Osteoblast (primary cell): ENCODE results near the gene DIAPH2. TPM values are rescaled to one million over a fixed set of nuclear protein-coding genes. Genes with fewer than 3 reads are reported as not detected.

Source experiments
- DNase-seq: peaks from one replicate; pipeline ENCODE4 v3.0.0; 2011; ENCODE audit warnings: low spot score, mixed read lengths; ENCODE audit not compliant: insufficient read length; ENCODE audit errors: missing footprints
- H2AFZ ChIP-seq: 2 replicates; pipeline ENCODE4 v1.6.0; 2011; ENCODE audit warnings: mild to moderate bottlenecking, low read length
- H3K27ac ChIP-seq: 2 replicates; pipeline ENCODE4 v1.5.1; 2011; ENCODE audit warnings: mild to moderate bottlenecking, low read depth, low read length, moderate library complexity
- H3K27me3 ChIP-seq: 2 replicates; pipeline ENCODE4 v1.6.0; 2012; ENCODE audit warnings: mild to moderate bottlenecking, control low read depth, inconsistent platforms, low read length, moderate library complexity; ENCODE audit not compliant: insufficient read depth
- H3K36me3 ChIP-seq: 2 replicates; pipeline ENCODE4 v1.5.1; 2011; ENCODE audit warnings: mild to moderate bottlenecking, low read length, control low read depth, moderate library complexity; ENCODE audit not compliant: insufficient read depth
- H3K4me1 ChIP-seq: 2 replicates; pipeline ENCODE4 v1.5.1; 2011; ENCODE audit warnings: mild to moderate bottlenecking, low read length, control low read depth, moderate library complexity; ENCODE audit not compliant: insufficient read depth
- H3K4me2 ChIP-seq: 2 replicates; pipeline ENCODE4 v1.6.0; 2011; ENCODE audit warnings: mild to moderate bottlenecking, low read length; ENCODE audit not compliant: insufficient read depth
- H3K4me3 ChIP-seq: fragments of 200-600 bp; sonication (generic); 3 replicates; pipeline ENCODE4 v1.5.1; 2012; ENCODE audit warnings: mild to moderate bottlenecking, low read length, inconsistent platforms; ENCODE audit not compliant: insufficient read depth
- H3K79me2 ChIP-seq: 2 replicates; pipeline ENCODE4 v1.6.0; 2012; ENCODE audit warnings: mild to moderate bottlenecking, low read length, control low read depth, inconsistent platforms; ENCODE audit not compliant: insufficient read depth
- H3K9me3 ChIP-seq: 2 replicates; pipeline ENCODE4 v1.5.1; 2011; ENCODE audit warnings: low read depth, low read length, control low read depth
- H4K20me1 ChIP-seq: 2 replicates; pipeline ENCODE4 v1.6.0; 2012; ENCODE audit warnings: mild to moderate bottlenecking, low read length, control low read depth; ENCODE audit not compliant: insufficient read depth
- total RNA-seq: library from RNA; depleted of rRNA; stranded (reverse); fragments of >200 nt; gene quantifications from 2 replicates; pipeline ENCODE4 v1.2.3, GENCODE V29; 2012
- TF ChIP-seq, protein P1 (sequence below): IDR thresholded peaks from 2 replicates; pipeline ENCODE4 v1.5.1; 2011; ENCODE audit warnings: mild to moderate bottlenecking, low read depth, low read length, moderate library complexity; ENCODE audit errors: extremely low read depth

Gene DIAPH2
- total RNA-seq, 1 donor: 21.0 TPM

DNA sequence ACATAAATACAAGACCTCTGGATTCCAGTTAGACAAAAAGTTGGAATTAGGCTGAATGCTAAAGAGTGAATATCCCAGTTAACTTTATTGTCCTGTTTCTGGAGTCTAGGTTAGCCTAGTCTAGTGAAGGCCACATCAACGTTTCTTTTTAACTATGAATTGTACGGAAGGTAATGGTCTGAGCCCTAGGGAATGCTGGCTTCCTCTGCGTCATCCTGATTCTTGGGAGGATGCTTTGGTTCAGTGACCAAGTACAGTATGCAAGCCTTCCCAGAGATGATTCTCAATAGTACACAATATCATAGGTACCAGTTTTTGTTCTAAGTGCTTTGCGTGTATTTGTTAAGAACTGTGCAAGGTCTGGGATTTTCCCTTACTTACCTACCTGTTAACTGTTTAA is 11.8 kb downstream of the DIAPH2 start:
- H3K9me3 ChIP-seq: no peaks in the 10 kb centered on the region
- no peaks in the 10 kb centered on the region for H3K4me1 ChIP-seq
- no peak overlapping the region for H3K27ac ChIP-seq
- no peaks in the 10 kb centered on the region for H3K27me3 ChIP-seq
- TF ChIP-seq, protein P1, sequence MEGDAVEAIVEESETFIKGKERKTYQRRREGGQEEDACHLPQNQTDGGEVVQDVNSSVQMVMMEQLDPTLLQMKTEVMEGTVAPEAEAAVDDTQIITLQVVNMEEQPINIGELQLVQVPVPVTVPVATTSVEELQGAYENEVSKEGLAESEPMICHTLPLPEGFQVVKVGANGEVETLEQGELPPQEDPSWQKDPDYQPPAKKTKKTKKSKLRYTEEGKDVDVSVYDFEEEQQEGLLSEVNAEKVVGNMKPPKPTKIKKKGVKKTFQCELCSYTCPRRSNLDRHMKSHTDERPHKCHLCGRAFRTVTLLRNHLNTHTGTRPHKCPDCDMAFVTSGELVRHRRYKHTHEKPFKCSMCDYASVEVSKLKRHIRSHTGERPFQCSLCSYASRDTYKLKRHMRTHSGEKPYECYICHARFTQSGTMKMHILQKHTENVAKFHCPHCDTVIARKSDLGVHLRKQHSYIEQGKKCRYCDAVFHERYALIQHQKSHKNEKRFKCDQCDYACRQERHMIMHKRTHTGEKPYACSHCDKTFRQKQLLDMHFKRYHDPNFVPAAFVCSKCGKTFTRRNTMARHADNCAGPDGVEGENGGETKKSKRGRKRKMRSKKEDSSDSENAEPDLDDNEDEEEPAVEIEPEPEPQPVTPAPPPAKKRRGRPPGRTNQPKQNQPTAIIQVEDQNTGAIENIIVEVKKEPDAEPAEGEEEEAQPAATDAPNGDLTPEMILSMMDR: no peak
- H2AFZ ChIP-seq: no peak overlapping the region
- H3K4me3 ChIP-seq: no peak overlapping the region
- H3K4me2 ChIP-seq: no peak overlapping the region
- no peak for DNase-seq
- H3K36me3 ChIP-seq: no peaks in the 10 kb centered on the region
- no peaks in the 10 kb centered on the region for H4K20me1 ChIP-seq
- no peaks in the 10 kb centered on the region for H3K79me2 ChIP-seq

DNA sequence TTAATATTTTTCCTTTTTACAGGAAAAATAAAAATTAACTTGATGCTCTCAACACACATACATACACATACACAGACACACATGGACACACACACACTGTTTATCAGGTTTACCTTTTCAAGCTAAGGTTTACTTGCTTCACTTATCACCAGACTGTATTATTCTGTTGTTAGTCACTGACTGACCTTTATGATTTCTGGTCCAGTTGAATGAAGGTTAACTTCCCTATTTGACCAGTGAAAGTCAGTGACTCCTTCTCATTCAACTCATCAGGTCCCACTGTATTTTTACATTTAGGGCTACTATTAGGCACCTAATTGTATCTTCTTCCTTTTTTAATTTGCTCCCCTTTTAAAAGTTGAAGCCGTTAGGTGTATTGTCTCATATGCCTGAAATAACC is 16.0 kb downstream of the DIAPH2 start:
- Histone ChIP-seq H3K36me3 (no peaks in the 10 kb centered on the region), H2AFZ (no peak overlapping the region), H3K4me2 (no peak overlapping the region), H3K4me3 (no peak overlapping the region), H3K4me1 (no peaks in the 10 kb centered on the region), H3K27ac (no peak overlapping the region), H3K27me3 (no peaks in the 10 kb centered on the region), H4K20me1 (no peaks in the 10 kb centered on the region), H3K9me3 (no peaks in the 10 kb centered on the region), H3K79me2 (peaks cover 3% of the 10 kb centered on the region)
- DNase-seq: no peak
- TF ChIP-seq, protein P1: no peak

DNA sequence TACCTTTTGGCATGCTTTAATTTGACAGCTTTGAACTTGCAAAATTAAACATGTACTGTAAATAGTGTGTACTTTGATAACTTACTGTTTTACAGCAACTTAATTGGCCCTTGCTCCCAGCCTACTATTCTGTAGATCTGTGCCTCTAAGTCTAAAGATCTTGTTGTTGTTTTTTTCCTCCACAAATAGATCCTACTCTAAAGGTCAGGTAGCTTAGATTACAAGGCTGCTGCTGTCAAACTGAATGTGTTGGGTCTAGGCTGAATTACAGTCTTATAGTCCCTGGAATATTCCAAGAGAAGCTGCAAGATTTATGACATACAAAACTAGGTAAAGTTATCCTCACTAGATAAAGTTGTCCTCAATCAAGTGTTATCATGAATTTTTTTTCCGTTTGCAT is 18.7 kb downstream of the DIAPH2 start:
- no peaks in the 10 kb centered on the region for H3K4me1 ChIP-seq
- TF ChIP-seq, protein P1: no peak
- H3K4me3 ChIP-seq: no peak overlapping the region
- no peak overlapping the region for H2AFZ ChIP-seq
- H3K9me3 ChIP-seq: no peaks in the 10 kb centered on the region
- no peaks in the 10 kb centered on the region for H4K20me1 ChIP-seq
- H3K4me2 ChIP-seq: no peak overlapping the region
- no peak overlapping the region for H3K27ac ChIP-seq
- no peaks in the 10 kb centered on the region for H3K27me3 ChIP-seq
- no peaks in the 10 kb centered on the region for H3K36me3 ChIP-seq
- DNase-seq: no peak
- peaks cover 3% of the 10 kb centered on the region for H3K79me2 ChIP-seq

DNA sequence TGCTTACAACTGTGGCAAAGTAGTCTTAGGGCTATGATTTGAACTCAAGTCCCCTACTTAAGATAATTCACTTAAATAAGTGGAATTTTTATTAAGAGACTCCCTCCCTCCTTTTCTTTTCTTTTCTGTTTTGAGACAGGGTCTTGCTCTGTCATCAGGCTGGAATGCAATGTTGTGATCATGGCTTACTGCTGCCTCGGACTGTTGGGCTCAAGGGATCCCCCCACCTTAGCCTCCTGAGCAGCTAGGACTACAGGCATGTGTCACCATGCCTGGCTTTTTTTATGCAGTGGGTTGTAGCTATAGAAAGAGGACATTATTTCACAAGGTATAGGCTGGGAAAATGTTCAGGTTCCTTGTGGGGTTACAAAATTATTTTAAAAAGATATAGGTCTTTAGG is 19.2 kb downstream of the DIAPH2 start:
- no peak for DNase-seq
- H3K9me3 ChIP-seq: no peaks in the 10 kb centered on the region
- no peaks in the 10 kb centered on the region for H3K36me3 ChIP-seq
- H3K4me3 ChIP-seq: no peak overlapping the region
- TF ChIP-seq, protein P1: no peak
- H3K27ac ChIP-seq: no peak overlapping the region
- H4K20me1 ChIP-seq: no peaks in the 10 kb centered on the region
- no peak overlapping the region for H2AFZ ChIP-seq
- no peaks in the 10 kb centered on the region for H3K27me3 ChIP-seq
- H3K4me1 ChIP-seq: no peaks in the 10 kb centered on the region
- peaks cover 3% of the 10 kb centered on the region for H3K79me2 ChIP-seq
- H3K4me2 ChIP-seq: no peak overlapping the region
